Measurements from ENCODE around the gene TECPR2.

The TECPR2 gene

DNA sequence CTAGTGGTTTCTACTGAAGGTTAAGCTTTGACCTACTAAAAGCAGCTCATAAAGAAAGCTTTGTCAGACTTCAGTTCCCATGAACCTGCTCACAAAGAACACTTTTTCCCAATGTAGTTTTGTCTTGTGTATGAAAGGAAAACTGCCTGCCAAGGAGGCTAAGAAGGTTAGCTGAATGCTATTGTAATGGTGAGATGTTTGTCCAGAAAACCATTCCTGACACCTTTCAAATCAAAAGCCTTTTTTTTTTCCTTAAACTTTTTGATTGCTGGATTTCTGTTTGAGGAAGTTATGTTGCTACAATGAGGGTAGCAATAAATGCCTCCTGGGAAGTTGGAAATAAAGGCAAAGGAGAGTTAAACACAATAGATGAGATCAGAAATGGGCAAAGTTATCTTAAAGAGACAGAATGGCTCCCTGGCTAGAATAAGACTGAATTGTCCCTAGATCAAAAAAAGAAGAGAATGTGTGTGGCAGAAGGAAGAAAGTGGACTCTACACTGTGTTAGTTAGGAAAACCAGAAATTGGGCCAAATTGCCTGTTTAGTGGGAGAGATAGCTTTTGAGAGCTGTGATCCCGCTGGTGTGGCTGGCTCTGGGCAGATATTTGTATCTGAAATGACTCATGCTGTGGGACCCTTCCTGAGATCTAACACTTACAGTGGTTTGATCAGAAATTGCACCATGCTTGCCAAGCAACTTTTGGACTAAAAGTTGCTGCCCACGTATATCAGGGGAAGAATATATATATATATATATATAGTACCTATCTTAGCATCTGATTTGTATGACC, 27.5 kb downstream of the TECPR2 start:
- DNase-seq (ENCODE audit: low read depth) = peak; percentile 63
- TF ChIP-seq, protein P1, sequence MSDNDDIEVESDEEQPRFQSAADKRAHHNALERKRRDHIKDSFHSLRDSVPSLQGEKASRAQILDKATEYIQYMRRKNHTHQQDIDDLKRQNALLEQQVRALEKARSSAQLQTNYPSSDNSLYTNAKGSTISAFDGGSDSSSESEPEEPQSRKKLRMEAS (IDR thresholded peaks at IDR 0.05; ENCODE audit: low read depth, low read length) = no peak
- no peak for TF ChIP-seq POLR2A (IDR thresholded peaks at IDR 0.05; ENCODE audit: extremely low read depth, insufficient read length)
- no peak for TF ChIP-seq MYC (IDR thresholded peaks at IDR 0.05; ENCODE audit: low read depth, low read length)
- TF ChIP-seq, protein P2, sequence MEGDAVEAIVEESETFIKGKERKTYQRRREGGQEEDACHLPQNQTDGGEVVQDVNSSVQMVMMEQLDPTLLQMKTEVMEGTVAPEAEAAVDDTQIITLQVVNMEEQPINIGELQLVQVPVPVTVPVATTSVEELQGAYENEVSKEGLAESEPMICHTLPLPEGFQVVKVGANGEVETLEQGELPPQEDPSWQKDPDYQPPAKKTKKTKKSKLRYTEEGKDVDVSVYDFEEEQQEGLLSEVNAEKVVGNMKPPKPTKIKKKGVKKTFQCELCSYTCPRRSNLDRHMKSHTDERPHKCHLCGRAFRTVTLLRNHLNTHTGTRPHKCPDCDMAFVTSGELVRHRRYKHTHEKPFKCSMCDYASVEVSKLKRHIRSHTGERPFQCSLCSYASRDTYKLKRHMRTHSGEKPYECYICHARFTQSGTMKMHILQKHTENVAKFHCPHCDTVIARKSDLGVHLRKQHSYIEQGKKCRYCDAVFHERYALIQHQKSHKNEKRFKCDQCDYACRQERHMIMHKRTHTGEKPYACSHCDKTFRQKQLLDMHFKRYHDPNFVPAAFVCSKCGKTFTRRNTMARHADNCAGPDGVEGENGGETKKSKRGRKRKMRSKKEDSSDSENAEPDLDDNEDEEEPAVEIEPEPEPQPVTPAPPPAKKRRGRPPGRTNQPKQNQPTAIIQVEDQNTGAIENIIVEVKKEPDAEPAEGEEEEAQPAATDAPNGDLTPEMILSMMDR (IDR thresholded peaks at IDR 0.05; ENCODE audit: low read depth, low read length) = no peak
- H3K4me3 ChIP-seq (ENCODE audit: low read depth, low read length) = no peak overlapping the region

DNA sequence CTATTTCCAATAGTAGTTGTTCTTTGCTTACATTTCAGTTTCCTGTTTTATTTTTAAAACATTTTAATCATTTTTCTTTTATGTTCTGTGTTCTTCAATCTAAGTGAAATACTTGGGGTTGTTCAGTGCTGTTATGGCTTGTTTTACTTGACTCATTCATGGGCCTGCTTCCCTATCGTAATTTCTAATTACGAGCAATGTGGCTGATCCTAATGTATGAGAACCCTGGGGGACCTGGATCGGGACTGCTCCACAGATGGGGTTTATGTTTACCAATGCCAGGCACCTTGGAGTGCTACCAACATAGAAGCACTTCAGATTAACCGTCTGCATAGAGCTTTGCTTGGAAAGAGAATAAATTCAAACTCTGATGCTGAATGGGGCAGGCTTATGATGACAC, 29.8 kb downstream of the TECPR2 start:
- no peak for DNase-seq (ENCODE audit: low read depth)
- H3K4me3 ChIP-seq (ENCODE audit: low read depth, low read length) = no peak overlapping the region
- TF ChIP-seq, protein P1 (IDR thresholded peaks at IDR 0.05; ENCODE audit: low read depth, low read length) = no peak
- TF ChIP-seq POLR2A (IDR thresholded peaks at IDR 0.05; ENCODE audit: extremely low read depth, insufficient read length) (no peak), MYC (IDR thresholded peaks at IDR 0.05; ENCODE audit: low read depth, low read length) (no peak)
- TF ChIP-seq, protein P2 (IDR thresholded peaks at IDR 0.05; ENCODE audit: low read depth, low read length) = no peak

DNA sequence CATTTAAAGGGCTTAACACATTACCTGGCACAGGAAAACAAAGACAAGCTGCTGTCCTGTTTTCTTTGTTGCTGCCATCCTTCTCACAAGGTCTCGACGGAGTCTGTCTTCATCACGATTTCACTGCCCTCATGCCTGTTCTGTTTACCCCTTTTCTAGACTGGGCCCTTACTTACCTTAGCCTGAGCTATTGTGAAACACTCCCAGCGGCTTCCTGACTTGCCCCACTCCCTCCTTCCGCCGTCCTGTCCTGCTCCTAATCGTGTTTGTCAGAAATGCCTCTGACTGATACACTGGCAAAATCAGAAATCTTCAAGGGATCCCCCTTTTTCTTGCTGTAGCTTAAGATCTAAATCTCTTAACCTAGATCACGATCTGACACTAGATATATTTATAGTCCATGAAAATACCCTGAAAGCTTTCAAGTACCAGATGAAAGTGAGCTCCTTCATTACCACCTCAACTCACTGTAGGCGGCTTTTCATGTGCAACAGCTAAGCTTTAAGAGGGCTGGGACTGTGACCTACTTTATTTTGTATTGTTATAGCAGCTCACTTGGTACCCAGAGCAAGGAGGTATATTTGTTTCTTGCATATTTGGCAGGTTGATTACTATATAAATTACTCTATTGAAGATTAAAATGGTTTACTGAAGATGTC, 32.1 kb downstream of the TECPR2 start:
- DNase-seq (ENCODE audit: low read depth) = peak; percentile 86
- TF ChIP-seq, protein P2 (IDR thresholded peaks at IDR 0.05; ENCODE audit: low read depth, low read length) = no peak
- TF ChIP-seq, protein P1 (IDR thresholded peaks at IDR 0.05; ENCODE audit: low read depth, low read length) = peak; percentile 51
- TF ChIP-seq POLR2A (IDR thresholded peaks at IDR 0.05; ENCODE audit: extremely low read depth, insufficient read length) (no peak), MYC (IDR thresholded peaks at IDR 0.05; ENCODE audit: low read depth, low read length) (peak; percentile 21; the same call in 1 of the 2 replicates)
- H3K4me3 ChIP-seq (ENCODE audit: low read depth, low read length) = peak overlapping the region; percentile 23

- no peak for DNase-seq (ENCODE audit: low read depth)
- TF ChIP-seq, protein P1 (IDR thresholded peaks at IDR 0.05; ENCODE audit: low read depth, low read length) = no peak
- no peak for TF ChIP-seq POLR2A (IDR thresholded peaks at IDR 0.05; ENCODE audit: extremely low read depth, insufficient read length)
- TF ChIP-seq, protein P2 (IDR thresholded peaks at IDR 0.05; ENCODE audit: low read depth, low read length) = no peak
- no peak for TF ChIP-seq MYC (IDR thresholded peaks at IDR 0.05; ENCODE audit: low read depth, low read length)
- H3K4me3 ChIP-seq (ENCODE audit: low read depth, low read length) = no peak overlapping the region
Observed at GRCh38 chr14:102396521-102396920, 33.8 kb downstream of the TECPR2 start.

DNA sequence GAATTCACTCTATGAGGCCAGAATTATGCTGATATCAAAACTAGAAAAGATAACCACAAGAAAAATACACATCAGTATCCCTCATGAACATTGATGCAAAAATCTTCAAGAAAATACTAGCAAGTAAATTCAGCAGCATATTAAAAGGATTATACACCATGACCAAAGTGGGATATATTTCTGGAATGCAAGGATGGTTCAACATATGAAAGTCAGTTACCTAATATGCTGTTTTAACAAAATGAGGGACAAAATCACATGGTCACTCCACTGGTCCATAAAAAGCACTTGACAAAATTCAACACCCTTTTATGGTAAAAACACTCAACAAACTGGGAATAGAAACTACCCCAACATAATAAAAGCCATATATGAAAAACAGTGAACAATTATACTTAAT, 40.3 kb downstream of the TECPR2 start:
- DNase-seq (ENCODE audit: low read depth) = no peak
- TF ChIP-seq, protein P2 (IDR thresholded peaks at IDR 0.05; ENCODE audit: low read depth, low read length) = no peak
- TF ChIP-seq POLR2A (IDR thresholded peaks at IDR 0.05; ENCODE audit: extremely low read depth, insufficient read length) (no peak), MYC (IDR thresholded peaks at IDR 0.05; ENCODE audit: low read depth, low read length) (no peak)
- TF ChIP-seq, protein P1 (IDR thresholded peaks at IDR 0.05; ENCODE audit: low read depth, low read length) = no peak
- no peak overlapping the region for H3K4me3 ChIP-seq (ENCODE audit: low read depth, low read length)
